Suprapubic skin (tissue), 4 donors: Measurements from ENCODE around the gene JSRP1. TPM values are rescaled to one million over a fixed set of nuclear protein-coding genes. Genes with fewer than 3 reads are reported as not detected.

Experiments
- DNase-seq, 2 donors: peaks; one replicate each; pipeline ENCODE4 v3.0.0-alpha.2; 2019; ENCODE audit warnings: low spot score in 2 of 2
- H3K27ac ChIP-seq: fragments of 200-600 bp; sonication (generic); one replicate; pipeline ENCODE4 v1.5.1; 2019
- H3K27me3 ChIP-seq: fragments of 200-600 bp; sonication (generic); one replicate; pipeline ENCODE4 v1.5.1; 2019
- H3K36me3 ChIP-seq: fragments of 200-600 bp; sonication (generic); one replicate; pipeline ENCODE4 v1.5.1; 2019
- H3K4me1 ChIP-seq: fragments of 200-600 bp; sonication (generic); one replicate; pipeline ENCODE4 v1.5.1; 2019
- H3K4me3 ChIP-seq: fragments of 200-600 bp; sonication (generic); one replicate; pipeline ENCODE4 v1.5.1; 2019; ENCODE audit warnings: mild to moderate bottlenecking
- H3K9me3 ChIP-seq: fragments of 200-600 bp; sonication (generic); one replicate; pipeline ENCODE4 v1.5.1; 2019
- CTCF ChIP-seq, 2 donors: fragments of 200-600 bp in 1 of 2; fragments of 450-650 bp in 1 of 2; sonication (generic) in 1 of 2; IDR thresholded peaks; one replicate each; pipeline ENCODE4 v1.5.1; 2016 to 2019; ENCODE audit warnings: antibody characterized with exemption in 2 of 2, mild to moderate bottlenecking in 1 of 2, moderate library complexity in 1 of 2
- EP300 ChIP-seq: sonication (generic); formaldehyde crosslinking; IDR thresholded peaks from one replicate; pipeline ENCODE4 v1.6.1; 2017; ENCODE audit warnings: antibody characterized with exemption
- POLR2A ChIP-seq, 2 donors: fragments of 450-650 bp; IDR thresholded peaks; one replicate each; pipeline ENCODE4 v1.6.1; 2017; ENCODE audit warnings: antibody characterized with exemption in 2 of 2, mild to moderate bottlenecking in 2 of 2, moderate library complexity in 2 of 2
- POLR2AphosphoS5 ChIP-seq, 3 donors: sonication (generic); formaldehyde crosslinking; IDR thresholded peaks; one replicate each; pipeline ENCODE4 v1.6.1; 2017; ENCODE audit warnings: antibody characterized with exemption in 3 of 3
- WGBS: methylation state at CpG from one replicate; pipeline ENCODE4 v1.1.5; 2018; 5-methylcytosine and 5-hydroxymethylcytosine counted together
- total RNA-seq, 4 donors: library from RNA; depleted of rRNA; stranded (reverse); fragments of >200 nt; gene quantifications; one replicate each; pipeline ENCODE4 v1.1.0, GENCODE V29; 2016

Gene JSRP1
- total RNA-seq, 4 donors from 2014 or later: not detected

DNA sequence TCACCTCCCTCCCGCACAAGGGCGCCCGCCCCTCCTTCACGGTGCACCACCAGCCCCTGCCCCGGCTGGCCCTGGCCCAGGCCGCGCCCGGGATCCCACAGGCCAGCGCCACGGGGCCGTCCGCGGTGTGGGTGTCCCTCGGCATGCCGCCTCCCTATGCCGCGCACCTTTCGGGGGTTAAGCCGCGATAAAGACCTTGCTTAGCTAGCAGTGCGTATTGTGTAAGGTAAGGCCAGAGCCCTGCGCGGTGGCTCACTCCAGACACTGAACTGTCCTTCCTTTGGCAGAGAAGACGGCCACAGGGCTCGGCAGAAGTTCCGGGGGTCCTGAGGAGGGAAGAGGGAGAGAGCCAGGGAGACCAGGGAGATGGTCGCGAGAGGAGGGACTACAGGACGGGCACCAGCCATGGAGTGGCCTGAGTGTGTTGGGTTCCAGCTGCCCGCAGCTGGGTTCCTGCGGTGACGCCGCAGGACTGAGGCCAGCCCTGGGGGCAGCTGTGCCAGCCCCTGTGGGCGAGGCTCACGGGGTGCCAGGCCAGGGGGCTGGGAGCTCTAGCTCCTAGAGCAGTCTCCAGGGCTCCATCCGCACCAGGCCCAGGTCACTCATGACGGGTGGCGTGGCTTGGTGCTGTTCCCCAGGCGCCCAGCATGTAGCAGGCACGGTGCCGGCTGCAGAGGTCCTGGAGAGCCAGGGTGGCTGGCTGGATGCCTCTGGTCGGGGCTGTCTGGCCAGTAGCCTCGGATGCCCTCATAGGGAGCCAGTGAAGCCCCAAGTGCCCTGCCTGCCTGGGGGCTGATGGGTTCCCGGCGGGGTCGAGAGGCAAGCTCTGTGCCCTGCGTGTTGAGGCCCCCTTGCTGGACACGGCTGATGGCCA lies 27.8 kb downstream of the JSRP1 start:
- H3K27ac ChIP-seq: no peak overlapping the region
- peaks cover 49% of the 10 kb centered on the region for H3K4me1 ChIP-seq
- H3K4me3 ChIP-seq: no peak overlapping the region
- TF ChIP-seq POLR2AphosphoS5 (IDR thresholded peaks at IDR 0.05) (no peak), EP300 (no peak), POLR2A (IDR thresholded peaks at IDR 0.05) (no peak), CTCF (IDR thresholded peaks at IDR 0.05) (no peak)
- no peak for DNase-seq
- H3K27me3 ChIP-seq: no peaks in the 10 kb centered on the region
- no peaks in the 10 kb centered on the region for H3K9me3 ChIP-seq
- H3K36me3 ChIP-seq: peaks cover 79% of the 10 kb centered on the region
- WGBS: 93% methylated on average over 9 of the region's 48 CpGs

DNA sequence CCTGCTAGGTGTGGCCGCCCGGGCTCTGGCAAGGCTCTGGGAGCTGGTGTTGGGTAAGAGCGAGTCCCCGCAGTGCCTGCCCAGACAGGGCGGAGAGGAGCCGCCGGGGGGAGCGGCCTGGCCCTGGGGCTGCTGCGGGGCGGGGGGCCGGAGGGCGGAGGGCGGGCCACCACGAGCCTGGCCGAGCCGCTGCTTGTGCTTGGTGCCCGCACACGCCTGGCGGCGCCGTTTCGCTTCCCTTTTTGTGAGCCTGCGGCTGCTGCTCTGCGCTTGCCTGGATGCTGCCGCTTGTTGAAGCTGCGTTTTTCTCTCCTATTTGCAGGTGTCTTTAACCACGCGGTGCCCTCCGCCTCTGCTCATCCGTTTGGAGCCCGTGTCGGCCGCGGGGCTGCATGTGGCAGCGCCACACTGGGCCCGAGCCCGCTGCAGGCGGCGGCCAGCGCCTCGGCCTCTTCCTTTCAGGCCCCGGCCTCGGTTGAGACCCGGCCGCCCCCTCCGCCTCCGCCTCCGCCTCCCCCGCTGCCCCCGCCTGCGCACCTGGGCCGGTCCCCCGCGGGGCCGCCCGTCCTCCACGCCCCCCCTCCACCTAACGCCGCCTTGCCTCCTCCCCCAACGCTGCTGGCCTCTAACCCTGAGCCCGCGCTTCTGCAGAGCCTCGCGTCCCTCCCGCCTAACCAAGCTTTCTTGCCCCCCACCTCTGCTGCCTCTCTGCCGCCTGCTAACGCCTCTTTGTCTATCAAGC lies 28.6 kb downstream of the JSRP1 start:
- 67% methylated on average over 31 of the region's 67 CpGs for WGBS
- TF ChIP-seq POLR2AphosphoS5 (IDR thresholded peaks at IDR 0.05) (no peak), CTCF (IDR thresholded peaks at IDR 0.05) (no peak), POLR2A (IDR thresholded peaks at IDR 0.05) (no peak), EP300 (no peak)
- H3K9me3 ChIP-seq: no peaks in the 10 kb centered on the region
- peaks cover 81% of the 10 kb centered on the region for H3K36me3 ChIP-seq
- peak overlapping the region; percentile 52 for H3K27ac ChIP-seq
- no peak for DNase-seq
- peaks cover 44% of the 10 kb centered on the region for H3K4me1 ChIP-seq
- H3K27me3 ChIP-seq: no peaks in the 10 kb centered on the region
- no peak overlapping the region for H3K4me3 ChIP-seq

DNA sequence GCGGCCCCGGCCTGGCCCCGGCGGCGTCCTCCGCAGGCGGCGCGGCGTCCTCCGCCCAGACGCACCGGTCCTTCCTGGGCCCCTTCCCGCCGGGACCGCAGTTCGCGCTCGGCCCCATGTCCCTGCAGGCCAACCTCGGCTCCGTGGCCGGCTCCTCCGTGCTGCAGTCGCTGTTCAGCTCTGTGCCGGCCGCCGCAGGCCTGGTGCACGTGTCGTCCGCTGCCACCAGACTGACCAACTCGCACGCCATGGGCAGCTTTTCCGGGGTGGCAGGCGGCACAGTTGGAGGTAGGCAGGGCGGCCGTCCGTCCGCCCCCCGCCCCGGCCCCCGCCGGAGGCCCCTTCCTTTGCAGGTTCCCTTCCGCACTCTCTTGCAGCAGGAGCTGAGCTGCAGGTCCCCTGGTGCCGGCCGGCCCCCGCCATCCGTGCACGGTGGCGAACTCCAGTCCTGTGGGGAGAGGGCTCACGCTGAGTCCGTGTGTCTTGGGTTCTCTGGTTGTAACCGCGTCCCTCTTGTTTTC lies 29.3 kb downstream of the JSRP1 start:
- no peaks in the 10 kb centered on the region for H3K9me3 ChIP-seq
- 93% methylated on average over 29 of the region's 53 CpGs for WGBS
- H3K4me1 ChIP-seq: peaks cover 41% of the 10 kb centered on the region
- peak overlapping the region; percentile 9 for H3K27ac ChIP-seq
- H3K36me3 ChIP-seq: peaks cover 83% of the 10 kb centered on the region
- TF ChIP-seq EP300 (no peak), POLR2A (IDR thresholded peaks at IDR 0.05) (no peak)
- H3K4me3 ChIP-seq: no peak overlapping the region
- no peak for DNase-seq
- H3K27me3 ChIP-seq: no peaks in the 10 kb centered on the region

- no peak overlapping the region for H3K27ac ChIP-seq
- DNase-seq: no peak
- H3K4me3 ChIP-seq: no peak overlapping the region
- H3K9me3 ChIP-seq: no peaks in the 10 kb centered on the region
- WGBS: 93% methylated on average over 21 of the region's 59 CpGs
- peaks cover 90% of the 10 kb centered on the region for H3K36me3 ChIP-seq
- TF ChIP-seq CTCF (IDR thresholded peaks at IDR 0.05) (no peak), POLR2AphosphoS5 (IDR thresholded peaks at IDR 0.05) (no peak), POLR2A (IDR thresholded peaks at IDR 0.05) (no peak), EP300 (no peak)
- no peaks in the 10 kb centered on the region for H3K27me3 ChIP-seq
- H3K4me1 ChIP-seq: peaks cover 37% of the 10 kb centered on the region
These were observed 30.0 kb downstream of the JSRP1 start for GRCh38 chr19:2226051-2226839.

GRCh38 chr19:2225415-2226050 lies 30.7 kb downstream of the JSRP1 start:
- Histone ChIP-seq H3K4me3 (no peak overlapping the region), H3K9me3 (no peaks in the 10 kb centered on the region), H3K36me3 (peaks cover 93% of the 10 kb centered on the region), H3K4me1 (peaks cover 32% of the 10 kb centered on the region), H3K27ac (no peak overlapping the region), H3K27me3 (no peaks in the 10 kb centered on the region)
- TF ChIP-seq POLR2A (IDR thresholded peaks at IDR 0.05) (no peak), POLR2AphosphoS5 (IDR thresholded peaks at IDR 0.05) (no peak), CTCF (IDR thresholded peaks at IDR 0.05) (no peak), EP300 (no peak)
- WGBS: 94% methylated on average over 27 of the region's 32 CpGs
- DNase-seq: no peak
